Naive thymus-derived CD4-positive, alpha-beta T cell (primary cell): ENCODE results near the gene DIAPH2. TPM values are rescaled to one million over a fixed set of nuclear protein-coding genes. Genes with fewer than 3 reads are reported as not detected.

Experiments used
- ATAC-seq: fragments of 150-1000 bp; cut with Tn5 transposase; 2 replicates; pipeline ENCODE4 v1.10.0; 2021; ENCODE audit warnings: mild to moderate bottlenecking, moderate library complexity
- CTCF ChIA-PET: fragments of 350-600 bp; sonication (Branson Sonifier 250); formaldehyde crosslinking; loops from one replicate; lab custom pipeline; 2021; ENCODE audit warnings: antibody characterized with exemption; lab: Charles Lee
- POLR2A ChIA-PET: fragments of 350-600 bp; sonication (Branson Sonifier 250); formaldehyde crosslinking; loops from one replicate; lab custom pipeline; 2021; ENCODE audit warnings: antibody characterized with exemption, inconsistent platforms; lab: Charles Lee
- DNase-seq, 9 donors: peaks; one replicate each; pipeline versions ENCODE4 v3.0.0 to v3.0.0-alpha.2; 2020 to 2022; ENCODE audit warnings: mixed read lengths in 1 of 9
- H3K27ac ChIP-seq: one replicate; pipeline ENCODE4 v1.7.0; 2013; ENCODE audit warnings: mild to moderate bottlenecking, low read depth, low read length, moderate library complexity
- H3K27me3 ChIP-seq, 2 donors: one replicate each; pipeline ENCODE4 v1.7.0; 2013; ENCODE audit warnings: low read length in 2 of 2, mild to moderate bottlenecking in 2 of 2, moderate library complexity in 2 of 2; ENCODE audit not compliant: control insufficient read depth in 2 of 2, insufficient read depth in 2 of 2
- H3K36me3 ChIP-seq, 3 experiments: 1 replicate in 2 of 3; 2 replicates in 1 of 3; pipeline ENCODE4 v1.7.0; 2013; ENCODE audit warnings: low read length in 3 of 3, mild to moderate bottlenecking in 3 of 3, moderate library complexity in 1 of 3; ENCODE audit not compliant: insufficient read depth in 3 of 3, control insufficient read depth in 2 of 3
- H3K4me1 ChIP-seq, 2 donors: one replicate each; pipeline ENCODE4 v1.7.0; 2013; ENCODE audit warnings: low read length in 2 of 2, mild to moderate bottlenecking in 2 of 2, moderate library complexity in 1 of 2; ENCODE audit not compliant: control insufficient read depth in 2 of 2, insufficient read depth in 2 of 2
- H3K4me3 ChIP-seq: 2 replicates; pipeline ENCODE4 v1.7.0; 2013; ENCODE audit warnings: mild to moderate bottlenecking, low read length
- H3K9me3 ChIP-seq, 3 experiments: 1 replicate in 2 of 3; 2 replicates in 1 of 3; pipeline ENCODE4 v1.7.0; 2013; ENCODE audit warnings: low read length in 3 of 3; ENCODE audit not compliant: control insufficient read depth in 2 of 3
- H3K27ac Mint-ChIP-seq, 9 donors: one replicate each; pipeline ENCODE4 v1.8.0; 2020 to 2022; ENCODE audit warnings: mixed read lengths in 9 of 9, mild to moderate bottlenecking in 8 of 9, moderate library complexity in 5 of 9, inconsistent platforms in 2 of 9
- H3K27me3 Mint-ChIP-seq, 5 donors: one replicate each; pipeline ENCODE4 v1.8.0; 2021 to 2022; ENCODE audit warnings: mixed read lengths in 5 of 5, mild to moderate bottlenecking in 1 of 5
- H3K36me3 Mint-ChIP-seq, 5 donors: one replicate each; pipeline ENCODE4 v1.8.0; 2020 to 2022; ENCODE audit warnings: mixed read lengths in 5 of 5, mild to moderate bottlenecking in 3 of 5, inconsistent platforms in 1 of 5
- H3K4me1 Mint-ChIP-seq, 7 donors: one replicate each; pipeline ENCODE4 v1.8.0; 2020 to 2022; ENCODE audit warnings: mixed read lengths in 7 of 7, mild to moderate bottlenecking in 3 of 7, inconsistent platforms in 1 of 7
- H3K4me3 Mint-ChIP-seq, 10 donors: one replicate each; pipeline ENCODE4 v1.8.0; 2020 to 2022; ENCODE audit warnings: mild to moderate bottlenecking in 10 of 10, mixed read lengths in 10 of 10, moderate library complexity in 6 of 10, inconsistent platforms in 2 of 10
- H3K9me3 Mint-ChIP-seq, 11 donors: one replicate each; pipeline ENCODE4 v1.8.0; 2020 to 2022; ENCODE audit warnings: mixed read lengths in 11 of 11, mild to moderate bottlenecking in 4 of 11, inconsistent platforms in 1 of 11, moderate library complexity in 1 of 11
- intact Hi-C, 2 donors: fragments of 100-400 bp; cut with micrococcal nuclease; formaldehyde crosslinking; loops; one replicate each; pipeline ENCODE4 v1.15.1; 2023
- polyA plus RNA-seq, 2 donors: library from polyadenylated mRNA; unstranded; fragments of 300-500 nt; fragmentation: Illumina TruSeq; gene quantifications; one replicate each; pipeline ENCODE4 v1.2.3, GENCODE V29; 2021
- total RNA-seq, 6 experiments: library from RNA in 5 of 6; stranded (reverse) in 5 of 6; gene quantifications; 1 replicate in 5 of 6; 2 replicates in 1 of 6; pipeline ENCODE4 v1.2.3 and lab custom pipeline; 2021 to 2026

The DIAPH2 gene
- total and polyA plus RNA-seq, 7 experiments from 2014 or later, result 4.2 to 23.9 (median 6.9) TPM

DNA sequence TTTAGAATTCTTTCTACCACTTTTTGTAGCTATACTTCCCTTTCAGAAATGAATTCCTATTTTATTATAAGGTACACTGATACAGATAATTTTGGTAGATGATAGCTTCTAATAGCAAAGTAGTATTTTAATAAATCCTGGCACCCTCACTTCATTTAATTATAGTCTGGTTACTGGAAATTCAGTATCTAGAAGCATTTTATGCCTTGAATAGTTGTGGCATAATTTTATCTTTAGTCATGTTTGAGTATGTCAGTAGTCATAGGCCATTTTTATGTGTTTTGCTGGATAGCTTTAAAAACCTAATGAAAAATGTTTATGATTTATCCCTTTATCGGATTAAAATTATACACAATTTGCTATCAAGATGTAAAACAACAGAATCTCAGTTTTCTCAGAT, 92.3 kb downstream of the DIAPH2 start:
- Histone ChIP-seq H3K4me3 (no peak overlapping the region), H3K27ac (no peak overlapping the region), H3K9me3 (no peaks in the 10 kb centered on the region), H3K36me3 (no peaks in the 10 kb centered on the region), H3K4me1 (no peaks in the 10 kb centered on the region), H3K27me3 (no peaks in the 10 kb centered on the region)
- H3K9me3 Mint-ChIP-seq, result no peaks in the 10 kb centered on the region
- H3K4me1 Mint-ChIP-seq, result no peaks in the 10 kb centered on the region
- POLR2A ChIA-PET, result no interaction called here
- H3K4me3 Mint-ChIP-seq, result no peak overlapping the region
- no peak for ATAC-seq
- DNase-seq, result no peak
- H3K27me3 Mint-ChIP-seq, result no peaks in the 10 kb centered on the region
- no peak overlapping the region for H3K27ac Mint-ChIP-seq
- CTCF ChIA-PET, result no interaction called here
- H3K36me3 Mint-ChIP-seq, result no peaks in the 10 kb centered on the region
- intact Hi-C loops, result no loop called here

DNA sequence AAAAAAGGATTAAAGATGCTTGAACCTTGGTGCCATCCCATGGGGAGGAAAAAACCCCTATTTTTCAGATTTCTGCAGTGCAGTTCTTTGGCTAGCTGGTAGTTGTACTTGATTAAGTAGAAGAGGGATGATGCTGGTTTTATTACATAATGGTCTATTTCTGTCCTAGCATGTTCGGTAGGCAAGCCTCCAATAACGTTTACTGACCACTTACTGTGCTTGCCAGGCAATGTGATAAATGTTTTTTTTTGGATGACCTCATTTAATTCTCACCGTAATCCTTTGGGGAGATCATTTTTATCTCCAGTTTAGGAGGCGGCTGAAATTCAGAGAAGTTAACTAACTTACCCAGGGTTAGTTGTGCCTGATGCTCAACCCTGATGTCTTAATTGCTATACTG, 106.9 kb downstream of the DIAPH2 start:
- Mint-ChIP-seq H3K36me3 (peaks cover 0 to 1% (median 0%) of the 10 kb centered on the region in 5 donors), H3K4me1 (no peaks in the 10 kb centered on the region), H3K9me3 (no peaks in the 10 kb centered on the region), H3K4me3 (no peak overlapping the region), H3K27me3 (no peaks in the 10 kb centered on the region), H3K27ac (no peak overlapping the region)
- no peaks in the 10 kb centered on the region for H3K36me3 ChIP-seq
- H3K27me3 ChIP-seq, result no peaks in the 10 kb centered on the region
- ChIA-PET POLR2A (no interaction called here), CTCF (no interaction called here)
- DNase-seq, result no peak
- H3K4me3 ChIP-seq, result no peak overlapping the region
- no peaks in the 10 kb centered on the region for H3K9me3 ChIP-seq
- intact Hi-C loops, result no loop called here
- H3K4me1 ChIP-seq, result no peaks in the 10 kb centered on the region
- no peak for ATAC-seq
- H3K27ac ChIP-seq, result no peak overlapping the region

DNA sequence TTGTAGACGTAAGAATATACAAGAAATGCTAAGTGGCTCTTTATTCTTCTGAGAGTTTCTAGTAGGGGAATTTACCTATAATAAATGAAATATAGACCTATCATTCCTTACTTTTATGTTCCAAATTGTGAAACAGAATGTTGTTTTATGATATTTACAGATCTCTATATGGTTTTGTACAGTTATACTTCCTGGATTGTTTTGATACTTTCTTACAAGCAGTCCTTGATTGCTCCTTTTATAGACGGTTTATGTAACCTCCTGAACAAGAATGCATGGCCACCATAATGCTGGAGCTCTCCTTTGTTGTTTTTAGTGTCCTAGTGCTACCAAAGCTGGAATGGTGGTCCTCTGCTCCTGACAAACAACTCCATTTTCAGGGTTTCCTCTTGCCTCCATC, 107.4 kb downstream of the DIAPH2 start:
- intact Hi-C loops, result no loop called here
- DNase-seq (no peak), ATAC-seq (no peak)
- Mint-ChIP-seq H3K4me3 (no peak overlapping the region), H3K36me3 (peaks cover 0 to 1% (median 0%) of the 10 kb centered on the region in 5 donors), H3K27me3 (no peaks in the 10 kb centered on the region), H3K9me3 (no peaks in the 10 kb centered on the region), H3K4me1 (no peaks in the 10 kb centered on the region), H3K27ac (no peak overlapping the region)
- no peak overlapping the region for H3K27ac ChIP-seq
- no peaks in the 10 kb centered on the region for H3K36me3 ChIP-seq
- ChIA-PET POLR2A (no interaction called here), CTCF (interaction anchor here (0.6 kb wide), 1 partner anchor 938 kb away, joined by 3 read pairs; no protein-coding TSS in a partner anchor)
- H3K27me3 ChIP-seq, result no peaks in the 10 kb centered on the region
- no peak overlapping the region for H3K4me3 ChIP-seq
- no peaks in the 10 kb centered on the region for H3K9me3 ChIP-seq
- no peaks in the 10 kb centered on the region for H3K4me1 ChIP-seq

DNA sequence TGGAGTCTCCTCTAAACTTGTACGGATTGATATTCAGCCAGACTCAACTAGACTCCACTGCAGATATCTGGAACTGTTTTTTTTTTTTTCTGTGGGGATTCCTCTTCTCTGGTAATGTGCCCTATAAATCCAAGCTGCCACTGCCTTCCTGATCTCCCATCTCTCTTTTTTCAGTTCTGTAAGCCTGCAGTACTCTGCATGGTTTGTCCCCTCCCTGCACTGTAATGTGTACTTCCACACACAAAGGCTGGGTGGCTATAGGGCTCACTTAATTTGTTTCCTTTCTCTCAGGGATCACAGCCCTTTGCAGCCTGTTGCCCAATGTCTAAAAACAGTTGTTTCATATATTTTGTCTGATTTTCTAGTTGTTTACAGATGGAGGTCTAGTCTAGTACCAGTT, 114.3 kb downstream of the DIAPH2 start:
- intact Hi-C loops, result no loop called here
- Mint-ChIP-seq H3K27ac (no peak overlapping the region), H3K4me1 (peaks cover 0 to 5% (median 0%) of the 10 kb centered on the region in 7 donors), H3K27me3 (no peaks in the 10 kb centered on the region), H3K9me3 (peaks cover 0 to 1% (median 0%) of the 10 kb centered on the region in 11 donors), H3K36me3 (peaks cover 0 to 3% (median 0%) of the 10 kb centered on the region in 5 donors), H3K4me3 (no peak overlapping the region)
- Histone ChIP-seq H3K4me1 (no peaks in the 10 kb centered on the region), H3K27ac (no peak overlapping the region), H3K4me3 (no peak overlapping the region), H3K27me3 (no peaks in the 10 kb centered on the region), H3K9me3 (no peaks in the 10 kb centered on the region), H3K36me3 (no peaks in the 10 kb centered on the region)
- ChIA-PET CTCF (no interaction called here), POLR2A (no interaction called here)
- ATAC-seq (no peak), DNase-seq (no peak)

DNA sequence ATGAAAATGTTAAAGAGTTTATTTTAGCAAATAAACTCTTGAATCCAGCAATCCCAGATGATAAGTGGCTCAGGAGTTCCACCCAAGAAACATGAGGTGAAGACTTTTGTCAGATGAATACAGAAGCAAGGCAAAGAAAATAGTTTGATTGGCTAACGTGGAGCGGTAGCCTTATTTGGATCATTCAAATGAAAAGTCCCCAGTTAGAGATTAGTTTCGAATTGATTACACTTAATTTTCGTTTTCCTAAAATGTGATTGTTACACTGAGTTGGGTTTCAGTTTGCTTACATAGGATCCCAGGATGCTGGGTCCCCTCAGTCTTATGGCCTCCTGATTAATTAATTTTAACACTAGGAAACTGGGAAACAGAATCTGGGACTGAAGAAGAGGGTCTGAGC, 122.7 kb downstream of the DIAPH2 start:
- Mint-ChIP-seq H3K4me1 (peaks cover 0 to 2% (median 0%) of the 10 kb centered on the region in 7 donors), H3K9me3 (peaks cover 0 to 9% (median 1%) of the 10 kb centered on the region in 11 donors), H3K36me3 (peaks cover 0 to 2% (median 0%) of the 10 kb centered on the region in 5 donors), H3K27me3 (no peaks in the 10 kb centered on the region), H3K27ac (no peak overlapping the region), H3K4me3 (no peak overlapping the region)
- Histone ChIP-seq H3K27ac (no peak overlapping the region), H3K9me3 (no peaks in the 10 kb centered on the region), H3K36me3 (no peaks in the 10 kb centered on the region), H3K4me1 (no peaks in the 10 kb centered on the region), H3K27me3 (no peaks in the 10 kb centered on the region), H3K4me3 (no peak overlapping the region)
- DNase-seq (no peak), ATAC-seq (no peak)
- ChIA-PET POLR2A (no interaction called here), CTCF (no interaction called here)
- intact Hi-C loops, result no loop called here

GRCh38 chrX:96820935-96821334, 136.3 kb downstream of the DIAPH2 start:
- no peak for ATAC-seq
- CTCF ChIA-PET, result no interaction called here

DNA sequence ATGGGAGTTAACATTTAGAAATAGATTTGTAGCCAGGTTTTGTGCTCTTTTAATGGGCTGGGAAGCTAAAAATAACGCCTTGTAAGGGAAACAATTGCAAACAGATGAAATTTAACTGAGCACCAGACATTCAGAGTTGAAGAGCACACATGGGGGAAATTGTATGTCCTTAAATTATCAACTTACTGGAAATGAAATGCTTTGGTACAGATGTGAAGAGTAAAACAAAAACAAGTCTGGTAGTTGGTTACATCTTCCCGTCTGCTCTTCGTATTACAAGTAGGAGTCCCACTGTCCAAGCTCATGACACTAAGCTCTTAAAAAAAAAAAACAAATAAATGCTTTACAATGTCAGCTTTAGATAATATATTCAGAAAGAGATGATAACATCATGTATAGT, 139.5 kb downstream of the DIAPH2 start:
- no peaks in the 10 kb centered on the region for H3K27me3 Mint-ChIP-seq
- Histone ChIP-seq H3K27ac (no peak overlapping the region), H3K4me1 (no peaks in the 10 kb centered on the region), H3K36me3 (no peaks in the 10 kb centered on the region), H3K27me3 (no peaks in the 10 kb centered on the region), H3K9me3 (no peaks in the 10 kb centered on the region), H3K4me3 (no peak overlapping the region)
- peaks cover 0 to 5% (median 0%) of the 10 kb centered on the region in 7 donors for H3K4me1 Mint-ChIP-seq
- no peak overlapping the region for H3K27ac Mint-ChIP-seq
- POLR2A ChIA-PET, result no interaction called here
- H3K4me3 Mint-ChIP-seq, result no peak overlapping the region
- ATAC-seq (no peak), DNase-seq (no peak)
- no peaks in the 10 kb centered on the region for H3K36me3 Mint-ChIP-seq
- H3K9me3 Mint-ChIP-seq, result no peaks in the 10 kb centered on the region
- intact Hi-C loops, result no loop called here
- CTCF ChIA-PET, result no interaction called here

More at GRCh38 chrX:96820935-96821334, 136.3 kb downstream of the DIAPH2 start:
- no peak overlapping the region for H3K4me3 Mint-ChIP-seq
- peaks cover 0 to 5% (median 0%) of the 10 kb centered on the region in 7 donors for H3K4me1 Mint-ChIP-seq
- H3K9me3 Mint-ChIP-seq, result peaks cover 0 to 2% (median 0%) of the 10 kb centered on the region in 11 donors
- H3K4me3 ChIP-seq, result no peak overlapping the region
- POLR2A ChIA-PET, result no interaction called here
- intact Hi-C loops, result no loop called here
- DNase-seq, result no peak
- H3K9me3 ChIP-seq, result no peaks in the 10 kb centered on the region
- H3K36me3 Mint-ChIP-seq, result peaks cover 0 to 8% (median 0%) of the 10 kb centered on the region in 5 donors
- H3K36me3 ChIP-seq, result no peaks in the 10 kb centered on the region
- H3K27me3 Mint-ChIP-seq, result no peaks in the 10 kb centered on the region
- no peak overlapping the region for H3K27ac ChIP-seq
- H3K27me3 ChIP-seq, result no peaks in the 10 kb centered on the region
- H3K4me1 ChIP-seq, result no peaks in the 10 kb centered on the region
- H3K27ac Mint-ChIP-seq, result no peak overlapping the region
